Hair follicular keratinocyte (primary cell): ENCODE measurements around the gene WDR88. TPM values are rescaled to one million over a fixed set of nuclear protein-coding genes. Genes with fewer than 3 reads are reported as not detected.

Source experiments
- total RNA-seq: library from RNA; depleted of rRNA; stranded (reverse); fragments of >200 nt; gene quantifications from 2 replicates; pipeline ENCODE4 v1.2.3, GENCODE V29; 2015

The WDR88 gene
- not detected in 2 replicates for total RNA-seq

GRCh38 chr19:33132021-33132420, at the start of gene WDR88:
TSS of gene WDR88 (plus strand) at chr19:33132114. CDS start at chr19:33132170, 56 bp downstream.

GRCh38 chr19:33193865-33194362, 62.0 kb downstream of the WDR88 start, which contains the start of gene LRP3:
TSS of gene LRP3 (plus strand) at chr19:33194330. CDS start at chr19:33194786, 456 bp downstream.

Other genes starting within 250 kb of the WDR88 start
- gene CEP89, start 160.2 kb upstream of the WDR88 start, total RNA-seq, result 10.2 and 10.5 TPM in 2 replicates
- 2.7 and 5.5 TPM in 2 replicates for gene FAAP24, start 159.9 kb upstream of the WDR88 start, total RNA-seq
- 2.8 and 2.9 TPM in 2 replicates for gene RHPN2, start 67.2 kb upstream of the WDR88 start, total RNA-seq
- 3.9 and 4.8 TPM in 2 replicates for gene GPATCH1, start 50.9 kb upstream of the WDR88 start, total RNA-seq
- gene LRP3, start 62.2 kb downstream of the WDR88 start, total RNA-seq, result 14.2 and 15.1 TPM in 2 replicates
- not detected in 2 replicates for gene SLC7A10, start 93.7 kb downstream of the WDR88 start, total RNA-seq
- 0.86 and 1.2 TPM in 2 replicates for gene CEBPA, start 170.4 kb downstream of the WDR88 start, total RNA-seq
- gene CEBPG, start 241.6 kb downstream of the WDR88 start, total RNA-seq, result 34.1 and 41.1 TPM in 2 replicates